GM18909 (cell line): ENCODE data around the gene SLC29A3.

ENCODE experiments used
- ATAC-seq: cut with Tn5 transposase; IDR thresholded peaks from one replicate; pipeline ENCODE4 v1.9.1; 2021; ENCODE audit warnings: mild to moderate bottlenecking; ENCODE audit not compliant: unreplicated experiment, poor library complexity

Gene SLC29A3

GRCh38 chr10:71316786-71317160, 2.3 kb upstream of the SLC29A3 start:
- ATAC-seq = no peak

- no peak for ATAC-seq
Observed at GRCh38 chr10:71317739-71318138, 1.3 kb upstream of the SLC29A3 start.

GRCh38 chr10:71319800-71320392, 837 bp downstream of the SLC29A3 start:
- ATAC-seq = no peak

- no peak for ATAC-seq
Observed at GRCh38 chr10:71320592-71320991, 1.5 kb downstream of the SLC29A3 start.

- no peak for ATAC-seq
Observed at GRCh38 chr10:71321386-71321785, 2.3 kb downstream of the SLC29A3 start.

- ATAC-seq = no peak
Observed at GRCh38 chr10:71323407-71323806, 4.3 kb downstream of the SLC29A3 start.

GRCh38 chr10:71324743-71325142, 5.7 kb downstream of the SLC29A3 start:
- no peak for ATAC-seq

GRCh38 chr10:71325267-71325666, 6.2 kb downstream of the SLC29A3 start:
- ATAC-seq = no peak

GRCh38 chr10:71326464-71326881, 7.4 kb downstream of the SLC29A3 start:
- no peak for ATAC-seq

GRCh38 chr10:71330789-71331404, 11.8 kb downstream of the SLC29A3 start:
- ATAC-seq = no peak

GRCh38 chr10:71331736-71332135, 12.7 kb downstream of the SLC29A3 start:
- no peak for ATAC-seq

- ATAC-seq = no peak
Observed at GRCh38 chr10:71332466-71332865, 13.4 kb downstream of the SLC29A3 start.

GRCh38 chr10:71333129-71333887, 14.2 kb downstream of the SLC29A3 start:
- ATAC-seq = no peak

GRCh38 chr10:71334221-71334791, 15.2 kb downstream of the SLC29A3 start:
- no peak for ATAC-seq

- ATAC-seq = no peak
Observed at GRCh38 chr10:71335173-71335708, 16.2 kb downstream of the SLC29A3 start.

GRCh38 chr10:71336632-71337031, 17.6 kb downstream of the SLC29A3 start:
- ATAC-seq = no peak

GRCh38 chr10:71337219-71337701, 18.2 kb downstream of the SLC29A3 start:
- no peak for ATAC-seq

- ATAC-seq = no peak
Observed at GRCh38 chr10:71338728-71339495, 19.9 kb downstream of the SLC29A3 start.

GRCh38 chr10:71339796-71340589, 20.9 kb downstream of the SLC29A3 start:
- no peak for ATAC-seq
